Activated CD4-positive, alpha-beta T cell treated with anti-CD3 and anti-CD28 coated beads, Interleukin-2, Interleukin-6, amounts not matched to agents 100 ng/mL and 50 ng/mL, durations not matched to agents 16 hours and 8 hours (primary cell): ENCODE data around the gene IRF7.
"Not testable (repeated sequence)": the region's sequence is repeated elsewhere in the genome, so short reads cannot be mapped to it uniquely, and the experiment has no call there.

Experiments
- DNase-seq: peaks from one replicate; pipeline ENCODE4 v3.0.0-alpha.2; 2020

Gene IRF7

DNA sequence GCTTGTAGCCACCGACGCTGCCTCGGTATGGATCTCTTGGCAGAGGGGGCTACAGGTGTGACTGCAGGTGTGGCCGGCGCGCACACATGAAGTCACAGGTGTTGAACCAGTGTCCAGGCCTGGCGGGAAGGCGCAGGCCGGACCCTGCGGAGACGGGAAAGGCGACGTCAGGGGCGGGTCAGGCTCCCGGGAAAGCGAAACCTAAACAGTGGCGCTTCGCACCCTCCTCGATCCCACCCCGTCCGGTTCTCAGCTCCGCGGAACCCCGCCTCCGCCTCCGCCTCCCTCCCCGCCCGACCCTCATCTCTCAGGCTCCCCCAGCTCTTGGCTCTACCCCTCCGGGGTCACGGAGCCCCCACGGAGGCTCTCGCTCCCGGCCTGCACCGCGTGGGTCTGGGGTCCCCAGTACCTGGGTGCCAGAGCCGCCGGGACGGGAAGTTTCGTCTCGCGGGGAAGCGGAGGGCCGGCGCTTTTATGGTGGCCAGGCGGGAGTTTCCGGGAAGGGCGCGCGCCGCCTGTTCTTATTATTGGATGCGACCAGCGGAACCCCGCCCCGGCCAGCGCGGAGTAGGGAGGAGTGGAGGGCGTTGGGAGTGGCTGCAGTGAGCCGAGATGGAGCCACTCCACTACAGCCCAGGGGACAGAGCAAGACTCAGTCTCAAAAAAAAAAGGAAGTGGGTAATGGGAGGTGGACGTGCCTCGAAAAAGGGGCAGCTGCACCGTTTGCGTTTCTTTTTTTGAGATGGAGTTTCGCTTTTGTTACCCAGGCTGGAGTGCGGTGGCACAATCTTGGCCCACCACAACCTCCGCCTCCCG, at the start of gene IRF7:
Gene IRF7 (minus strand): TSS at position 447 of the 816 bp plus-strand sequence. CDS start 586 bp downstream, outside the sequence.
- peak; percentile 92 for DNase-seq

DNA sequence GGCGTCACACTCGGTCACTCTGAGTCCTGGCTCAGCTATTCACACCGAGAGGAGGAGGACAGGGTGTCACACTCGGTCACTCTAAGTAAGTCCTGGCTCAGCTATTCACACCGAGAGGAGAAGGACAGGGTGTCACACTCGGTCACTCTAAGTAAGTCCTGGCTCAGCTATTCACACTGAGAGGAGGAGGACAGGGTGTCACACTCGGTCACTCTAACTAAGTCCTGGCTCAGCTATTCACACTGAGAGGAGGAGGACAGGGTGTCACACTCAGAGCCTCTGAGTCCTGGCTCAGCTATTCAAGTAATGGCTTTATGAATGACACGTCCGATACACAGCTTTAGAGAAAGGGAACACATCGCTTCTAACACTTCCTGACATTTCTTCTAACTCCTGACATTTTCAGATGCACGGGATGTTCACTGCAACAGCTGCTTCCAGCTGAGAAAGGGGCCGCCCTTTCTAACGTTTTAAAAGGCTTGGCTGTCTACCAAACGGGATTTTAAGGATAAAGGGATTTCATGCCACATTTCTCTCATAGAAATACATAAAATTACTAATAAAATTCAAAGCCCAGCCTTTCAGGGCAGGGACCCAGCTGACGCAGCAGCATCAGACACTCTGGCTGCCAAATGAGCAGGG, 49.4 kb upstream of the IRF7 start:
- no peak for DNase-seq

DNA sequence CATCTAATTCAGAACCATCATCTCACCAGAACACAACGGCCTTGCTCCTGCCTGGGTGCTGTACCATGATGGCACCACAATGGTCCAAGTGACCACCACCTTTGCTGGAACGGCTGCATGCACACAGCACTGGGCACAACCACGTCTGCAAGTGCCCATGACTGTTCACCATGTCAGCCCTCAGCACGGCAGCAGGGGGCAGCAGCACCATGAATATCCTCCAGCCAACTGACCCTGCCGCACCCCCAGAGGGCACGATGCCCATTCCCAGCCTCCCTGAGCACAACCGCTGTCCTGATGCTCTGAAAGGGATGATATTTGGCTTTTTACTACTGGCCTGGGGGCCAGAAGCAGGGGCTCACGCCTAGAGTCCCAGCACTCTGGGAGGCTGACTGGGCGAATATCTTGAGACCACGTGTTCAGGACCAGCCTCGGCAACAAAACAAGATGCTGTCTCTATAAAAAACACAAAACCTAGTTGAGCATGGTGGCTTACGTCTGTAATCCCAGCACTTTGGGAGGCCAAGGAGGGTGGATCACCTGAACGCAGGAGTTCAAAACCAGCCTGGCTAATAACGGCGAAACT, 47.0 kb upstream of the IRF7 start:
- peak; percentile 43 for DNase-seq

DNA sequence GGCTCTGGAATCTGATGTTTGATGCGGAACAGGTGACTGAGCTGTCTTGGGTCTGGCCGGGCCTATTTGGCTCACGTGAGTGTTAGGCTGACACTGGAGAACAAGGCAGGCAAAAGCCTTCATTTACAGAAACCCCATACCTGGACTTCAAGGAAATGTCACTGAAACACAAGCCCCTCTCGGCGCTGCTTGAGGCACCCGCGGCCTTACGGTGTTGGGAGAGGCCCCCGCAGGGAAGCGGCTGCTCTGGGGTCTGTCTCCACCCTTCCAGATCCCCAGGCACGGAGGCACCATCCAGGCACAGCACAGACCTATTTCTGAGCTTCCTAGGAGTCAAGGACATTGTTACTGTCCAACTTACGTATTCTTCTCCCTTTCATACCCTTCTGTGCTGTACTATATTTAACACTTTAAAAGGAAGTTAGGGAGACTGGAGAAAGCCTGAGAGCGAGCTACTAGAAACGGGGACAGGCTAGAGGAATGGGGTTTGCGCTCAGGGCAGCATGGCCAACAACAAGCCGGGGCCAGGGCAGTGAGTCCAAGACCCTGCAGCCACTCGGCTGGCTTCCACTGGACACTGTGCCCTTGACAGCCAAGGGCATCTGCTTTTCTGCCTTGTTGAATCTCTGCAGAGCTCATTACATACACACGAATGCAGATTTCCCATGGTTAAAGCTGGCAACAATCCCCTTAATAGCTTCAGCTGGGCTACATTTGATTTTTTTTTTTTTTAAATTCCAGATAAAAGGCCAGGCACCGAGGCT, 45.1 kb upstream of the IRF7 start:
- no peak for DNase-seq

GRCh38 chr11:660281-660680, 44.5 kb upstream of the IRF7 start:
- DNase-seq: no peak

DNA sequence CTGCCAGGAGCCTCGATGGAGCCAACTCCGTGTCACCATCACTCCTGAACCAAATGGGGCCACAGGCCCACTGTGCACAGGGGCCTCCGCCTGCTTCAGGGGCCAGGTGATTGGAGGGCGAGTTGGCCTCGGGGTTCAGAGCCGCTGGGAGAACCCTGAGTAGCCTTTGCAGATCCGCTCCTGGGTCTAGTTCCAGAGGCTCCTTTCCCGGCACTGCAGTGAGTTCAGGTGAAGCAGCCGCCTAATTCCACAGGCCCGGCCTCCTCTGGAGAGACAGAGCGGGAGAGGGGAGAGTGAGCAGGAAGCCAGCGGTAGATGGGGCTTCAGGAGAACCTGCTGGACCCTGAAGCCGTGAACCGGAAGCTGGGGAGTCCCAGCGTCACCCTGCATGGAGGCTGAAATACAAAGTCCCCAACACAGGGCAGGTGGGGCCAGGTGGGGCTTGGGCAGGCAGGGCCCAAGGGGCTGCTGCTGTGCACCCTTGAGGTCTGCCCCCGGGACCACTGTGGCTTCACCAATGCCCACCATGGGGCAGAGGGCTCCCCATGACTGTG, 43.9 kb upstream of the IRF7 start:
- no peak for DNase-seq

- no peak for DNase-seq
Measured at GRCh38 chr11:657691-658126, 42.0 kb upstream of the IRF7 start.

- DNase-seq: no peak
Measured at GRCh38 chr11:656866-657265, 41.1 kb upstream of the IRF7 start.

DNA sequence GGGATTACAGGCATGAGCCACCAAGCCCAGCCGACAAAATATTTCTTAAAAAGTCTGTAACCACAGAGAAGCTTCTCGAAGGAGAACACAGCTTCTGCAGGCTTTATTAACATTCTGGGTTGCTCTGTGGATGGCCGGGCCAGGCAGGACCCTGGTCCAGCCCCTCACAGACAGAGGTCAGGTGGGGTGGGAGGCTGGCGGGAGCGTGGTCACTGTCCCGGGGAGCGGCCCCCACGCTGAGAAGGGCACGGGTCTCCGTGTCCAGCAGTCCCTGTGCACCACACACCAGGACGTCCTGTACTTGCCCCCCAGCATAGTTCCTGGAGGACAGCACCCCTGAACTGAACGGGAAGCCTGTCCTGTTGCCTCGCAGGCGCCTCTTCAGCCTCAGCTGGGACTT, 40.7 kb upstream of the IRF7 start:
- DNase-seq: no peak

DNA sequence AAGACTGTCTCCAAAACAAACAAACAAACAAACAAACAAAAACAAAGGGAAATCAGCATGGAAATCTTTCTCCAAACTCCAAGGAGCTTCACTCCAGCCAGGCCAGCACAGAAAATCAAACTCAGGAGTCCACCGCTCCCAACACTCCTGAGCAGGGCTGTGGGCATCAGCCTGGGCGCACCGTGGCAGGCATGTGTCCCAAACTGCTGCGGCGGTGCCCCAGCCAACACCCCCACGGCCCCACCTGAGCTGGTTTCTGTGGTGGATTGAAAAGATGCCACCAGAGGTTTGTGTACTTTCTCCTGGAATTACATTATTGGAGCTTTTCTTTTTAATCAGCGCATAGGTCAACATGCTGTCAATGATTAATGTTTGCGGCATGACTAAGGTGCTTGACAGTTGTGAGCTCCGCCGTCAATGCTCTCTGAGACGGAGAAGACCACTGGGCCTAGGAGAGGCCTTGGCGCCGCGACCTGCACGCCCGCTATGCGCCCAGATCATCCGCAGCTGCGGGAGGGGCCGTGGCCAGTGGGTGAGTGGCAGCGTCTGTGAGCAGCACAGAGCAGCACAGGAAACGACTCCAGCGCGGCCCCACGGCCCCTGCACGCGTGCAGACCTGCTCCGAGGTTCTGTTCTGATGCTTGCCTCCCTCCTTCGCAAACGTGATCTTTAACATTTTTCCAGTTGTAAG, 39.4 kb upstream of the IRF7 start:
- DNase-seq: no peak

- not testable (repeated sequence) for DNase-seq
Measured at GRCh38 chr11:654444-654843, 38.7 kb upstream of the IRF7 start.

- DNase-seq: no peak
Measured at GRCh38 chr11:653837-654236, 38.1 kb upstream of the IRF7 start.

- not testable (repeated sequence) for DNase-seq
Measured at GRCh38 chr11:653136-653535, 37.4 kb upstream of the IRF7 start.

DNA sequence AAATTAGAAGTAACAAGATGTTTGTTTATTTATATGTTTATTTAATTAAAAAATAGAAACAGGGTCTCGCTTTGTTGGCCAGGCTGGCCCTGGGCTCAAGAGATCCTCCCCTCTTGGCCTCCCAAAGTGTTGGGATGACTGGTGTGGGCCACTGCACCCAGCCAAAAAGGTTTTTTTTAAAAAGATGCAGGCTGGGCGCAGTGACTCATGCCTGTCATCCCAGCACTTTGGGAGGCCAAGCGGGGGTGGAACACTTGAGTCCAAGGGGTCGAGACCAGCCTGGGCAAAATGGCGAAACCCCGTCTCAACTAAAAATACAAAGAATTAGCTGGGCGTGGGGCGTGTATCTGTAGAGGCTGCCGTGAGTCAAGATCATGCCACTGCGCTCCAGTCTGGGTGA, 34.7 kb upstream of the IRF7 start:
- no peak for DNase-seq

GRCh38 chr11:647672-648158, 32.0 kb upstream of the IRF7 start:
- not testable (repeated sequence) for DNase-seq

DNA sequence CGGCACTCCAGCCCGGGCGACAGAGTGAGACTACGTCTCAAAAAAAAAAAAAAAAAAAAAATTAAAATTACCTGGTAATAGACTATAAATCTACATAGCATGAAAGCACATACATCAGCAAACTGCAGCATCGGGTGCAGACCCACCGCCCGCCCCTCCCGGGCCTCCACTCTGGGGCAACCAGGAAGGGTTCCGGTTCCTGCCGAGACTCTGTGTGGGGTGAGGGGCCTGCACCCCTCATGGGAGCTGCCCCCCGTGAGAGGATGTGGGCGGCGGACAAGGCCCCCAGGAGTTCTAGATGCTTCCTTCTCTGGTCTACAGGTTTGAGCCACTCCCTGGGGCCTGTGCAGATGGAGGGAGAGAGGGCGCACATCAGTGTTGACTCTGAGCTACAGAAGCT, 30.5 kb upstream of the IRF7 start:
- no peak for DNase-seq

DNA sequence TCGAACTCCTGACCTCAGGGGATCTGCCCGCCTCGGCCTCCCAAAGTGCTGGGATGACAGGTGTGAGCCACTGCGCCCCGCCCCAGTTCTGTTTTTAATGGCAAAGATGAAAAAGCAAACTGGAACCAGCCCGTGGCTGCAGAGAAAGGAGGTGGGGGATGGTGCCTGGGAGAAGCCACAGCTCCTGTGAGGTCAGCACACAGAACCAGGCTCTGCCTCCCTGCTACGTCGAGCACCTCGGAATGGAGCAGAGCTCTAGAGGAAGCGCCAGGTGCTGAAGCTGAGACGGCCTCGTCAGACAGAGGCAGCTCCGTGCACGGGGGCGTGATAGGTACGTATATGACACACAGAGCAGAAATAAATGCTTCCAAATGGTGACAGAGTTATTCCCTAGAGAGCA, 29.8 kb upstream of the IRF7 start:
- DNase-seq: no peak

DNA sequence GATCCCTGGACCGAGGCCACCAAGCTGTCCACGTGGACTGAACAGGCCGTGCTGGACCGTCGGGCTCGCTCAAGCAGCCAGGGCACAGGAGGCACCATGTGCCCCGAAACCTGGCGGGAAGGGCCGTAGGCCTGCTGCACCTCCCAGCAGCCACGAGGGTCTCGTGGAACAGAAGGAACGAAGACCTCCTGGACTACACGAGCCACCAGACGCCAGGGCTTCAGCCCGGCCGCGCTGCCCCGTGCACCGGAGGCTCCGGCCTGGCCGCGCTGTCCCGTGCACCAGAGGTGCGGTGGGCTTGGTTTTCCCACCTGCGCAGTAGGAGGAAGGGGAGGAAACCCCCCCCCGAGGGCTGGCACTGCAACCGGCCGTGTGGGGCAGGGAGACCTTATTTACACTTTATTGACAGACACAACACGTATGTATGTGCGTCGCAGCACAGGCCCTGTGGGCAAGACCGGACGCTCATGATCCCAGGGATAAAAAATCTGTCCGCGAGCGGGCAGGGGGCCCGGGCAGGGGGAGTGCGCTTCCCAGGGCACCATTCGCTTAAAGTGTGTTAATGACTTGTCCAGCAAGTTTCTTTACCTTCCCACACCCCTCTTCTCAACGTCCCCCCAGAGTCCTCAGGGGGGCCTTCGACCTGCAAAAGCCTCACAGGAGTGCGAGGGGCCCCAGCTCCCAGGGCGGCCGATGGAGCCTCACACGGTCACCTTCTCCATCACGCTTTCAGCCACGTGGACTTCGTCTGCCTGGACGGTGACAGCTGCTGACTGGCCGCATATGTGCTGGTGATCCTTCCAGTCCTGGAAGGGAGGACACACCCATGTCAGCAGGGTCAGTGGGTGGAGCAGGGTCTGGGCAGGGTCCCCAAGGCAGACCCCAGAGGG, 28.3 kb upstream of the IRF7 start:
- no peak for DNase-seq

DNA sequence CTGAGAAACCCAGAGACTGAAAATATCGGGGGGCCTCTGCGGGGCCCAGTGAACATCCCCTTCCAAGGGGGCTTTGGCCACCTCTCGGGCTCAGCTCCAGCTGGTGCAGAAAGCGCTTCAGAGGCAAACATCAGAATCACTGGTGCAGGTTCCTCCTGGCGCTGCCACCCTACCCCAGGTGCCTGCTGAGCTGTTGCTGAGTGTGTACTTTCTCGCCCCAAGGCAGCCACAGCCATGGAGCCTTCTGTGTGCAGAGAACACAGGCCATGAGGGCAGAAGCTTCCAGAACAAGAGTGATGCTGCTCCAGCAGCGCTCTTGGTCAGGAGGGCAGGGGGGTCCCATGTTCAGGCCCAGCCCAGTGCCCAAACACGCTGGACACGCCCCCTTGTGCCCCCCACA, 27.6 kb upstream of the IRF7 start:
- DNase-seq: no peak

GRCh38 chr11:641806-642370, 26.1 kb upstream of the IRF7 start:
- DNase-seq: no peak
